ENCODE data around the gene CACNA1F.

Gene CACNA1F

DNA sequence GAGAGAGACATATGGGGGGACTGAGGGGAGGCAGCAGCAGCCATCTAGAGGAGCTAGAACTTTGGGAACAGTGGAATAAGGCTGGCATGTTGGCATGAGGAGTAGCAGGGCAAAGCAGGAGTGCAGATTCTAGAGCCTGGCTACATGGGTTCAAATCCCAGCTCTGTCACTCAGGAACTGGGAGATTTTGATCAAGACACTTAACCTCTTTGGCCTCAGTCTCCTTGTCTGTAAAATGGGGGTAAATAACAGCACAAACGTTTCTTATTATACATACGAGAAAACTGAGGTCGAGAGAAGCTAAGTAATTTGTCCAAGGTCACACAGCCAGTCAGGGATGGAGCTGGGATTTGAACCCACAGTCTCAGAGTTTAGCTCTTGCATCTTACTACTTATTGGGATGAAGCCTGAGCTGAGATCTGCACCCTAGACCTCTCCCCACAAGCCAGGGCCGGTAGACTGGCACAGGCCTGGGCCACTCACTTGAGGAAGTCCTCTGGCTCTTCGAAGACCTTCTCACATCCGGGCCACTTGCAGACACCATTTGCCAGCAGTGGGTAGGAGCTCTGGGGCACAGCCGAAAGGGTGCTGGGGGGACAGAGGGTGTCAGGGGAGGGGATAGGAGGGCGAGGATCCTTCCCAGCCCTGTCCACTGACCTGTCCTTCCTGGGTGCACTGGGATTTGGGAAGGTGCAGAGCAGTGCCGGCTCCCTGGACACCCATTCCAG lies 23.3 kb upstream of the CACNA1F start:
- no peaks in the 10 kb centered on the region for H3K9me3 ChIP-seq (ENCODE audit: low read length)
- no peaks in the 10 kb centered on the region for H3K4me1 ChIP-seq (ENCODE audit: insufficient read depth, low read length)
- H3K27me3 ChIP-seq (ENCODE audit: control insufficient read depth in 1 of 2, insufficient read depth in 2 of 2, low read length in 2 of 2): peaks cover 0 to 7% of the 10 kb centered on the region in 2 donors
- no peaks in the 10 kb centered on the region for H3K36me3 ChIP-seq (ENCODE audit: insufficient read depth, low read length)
- H3K4me3 ChIP-seq (ENCODE audit: low read depth in 1 of 2, low read length in 2 of 2): no peak overlapping the region
- no peak overlapping the region for H3K9ac ChIP-seq (ENCODE audit: low read length)
- H3K27ac ChIP-seq (ENCODE audit: low read depth, low read length): no peak overlapping the region

DNA sequence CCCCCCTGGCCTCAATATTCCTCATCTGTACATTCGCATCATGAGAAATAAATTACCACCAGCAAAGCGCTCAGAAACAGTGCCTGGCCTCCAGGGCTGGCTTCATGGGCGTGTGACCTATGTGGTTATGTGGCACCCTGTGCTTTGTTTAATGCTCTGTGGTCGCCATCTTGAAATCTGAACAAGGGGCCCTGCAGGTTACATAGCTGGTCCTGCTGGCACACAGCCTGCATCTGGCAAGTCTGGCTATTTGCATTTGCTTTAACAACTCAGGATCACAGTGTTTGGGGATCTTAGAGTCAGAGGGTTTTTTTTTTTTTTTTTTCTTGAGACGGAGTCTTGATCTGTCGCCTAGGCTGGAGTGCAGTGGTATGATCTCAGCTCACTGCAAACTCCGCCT lies 21.5 kb upstream of the CACNA1F start:
- Histone ChIP-seq H3K4me3 (ENCODE audit: low read depth in 1 of 2, low read length in 2 of 2) (no peak overlapping the region), H3K27me3 (ENCODE audit: control insufficient read depth in 1 of 2, insufficient read depth in 2 of 2, low read length in 2 of 2) (peaks cover 0 to 7% of the 10 kb centered on the region in 2 donors), H3K36me3 (ENCODE audit: insufficient read depth, low read length) (no peaks in the 10 kb centered on the region), H3K9ac (ENCODE audit: low read length) (no peak overlapping the region), H3K4me1 (ENCODE audit: insufficient read depth, low read length) (no peaks in the 10 kb centered on the region), H3K27ac (ENCODE audit: low read depth, low read length) (no peak overlapping the region), H3K9me3 (ENCODE audit: low read length) (no peaks in the 10 kb centered on the region)

DNA sequence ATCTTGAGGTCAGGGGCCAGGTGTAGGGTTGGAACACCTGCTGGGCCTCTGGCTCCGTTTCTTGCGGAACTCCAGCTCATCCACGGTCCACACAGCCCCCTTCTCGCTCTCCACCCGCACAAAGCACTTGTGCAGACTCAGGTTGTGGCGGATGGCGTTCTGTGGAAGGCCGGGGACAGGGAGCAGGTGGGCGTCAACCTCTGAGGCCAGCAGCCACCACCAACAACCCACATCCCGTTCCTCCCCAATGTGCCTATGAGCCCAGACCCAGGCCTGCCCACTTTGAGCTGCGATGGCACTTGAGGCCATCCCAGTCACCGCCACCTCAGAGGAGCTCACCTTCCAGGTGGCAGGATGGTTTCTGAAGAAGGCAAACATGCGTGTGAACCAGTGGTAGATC lies 18.2 kb upstream of the CACNA1F start:
- Histone ChIP-seq H3K4me3 (ENCODE audit: low read depth in 1 of 2, low read length in 2 of 2) (no peak overlapping the region), H3K9ac (ENCODE audit: low read length) (no peak overlapping the region), H3K27ac (ENCODE audit: low read depth, low read length) (no peak overlapping the region), H3K36me3 (ENCODE audit: insufficient read depth, low read length) (peaks cover 6% of the 10 kb centered on the region), H3K27me3 (ENCODE audit: control insufficient read depth in 1 of 2, insufficient read depth in 2 of 2, low read length in 2 of 2) (no peaks in the 10 kb centered on the region), H3K9me3 (ENCODE audit: low read length) (no peaks in the 10 kb centered on the region), H3K4me1 (ENCODE audit: insufficient read depth, low read length) (no peaks in the 10 kb centered on the region)

DNA sequence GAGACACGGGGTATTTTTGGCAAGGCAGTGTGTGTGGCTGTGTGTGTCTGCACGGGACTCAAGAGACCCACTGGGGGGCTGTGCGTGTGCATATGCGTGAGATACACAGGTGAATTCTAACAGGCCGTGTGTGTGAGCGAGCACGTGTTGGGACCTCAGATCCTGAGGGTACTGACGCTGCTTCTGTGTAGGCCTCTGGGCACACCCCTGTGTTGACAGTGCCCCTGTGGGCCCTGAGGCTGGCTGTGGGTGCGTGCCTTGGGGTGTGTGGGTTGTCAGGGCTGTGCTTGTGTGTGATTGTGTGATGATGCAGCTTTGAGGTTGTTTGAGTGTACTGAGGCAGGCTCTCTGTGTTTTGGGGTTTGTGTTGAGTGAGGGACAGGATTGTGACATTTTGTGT lies 17.4 kb upstream of the CACNA1F start:
- H3K36me3 ChIP-seq (ENCODE audit: insufficient read depth, low read length): peaks cover 10% of the 10 kb centered on the region

DNA sequence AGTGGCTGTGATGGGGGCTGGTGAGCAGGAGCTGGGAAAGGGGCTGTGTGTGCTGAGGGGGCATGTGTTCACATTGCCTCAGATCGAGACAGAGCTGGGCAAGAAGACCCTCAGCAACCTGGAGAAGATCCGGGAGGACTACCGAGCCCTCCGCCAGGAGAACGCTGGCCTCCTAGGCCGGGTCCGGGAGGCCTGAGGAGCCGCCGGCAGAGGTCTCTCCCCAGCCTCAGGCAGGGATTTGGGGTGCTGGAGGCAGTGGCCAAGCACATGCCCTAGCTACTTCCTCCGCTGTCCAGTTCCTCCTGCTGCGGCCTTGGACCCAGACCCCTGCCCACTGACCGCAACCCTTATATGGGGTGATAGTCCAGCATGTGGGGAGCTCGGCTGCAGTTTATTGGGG lies 16.9 kb upstream of the CACNA1F start:
- Histone ChIP-seq H3K4me3 (ENCODE audit: low read depth in 1 of 2, low read length in 2 of 2) (no peak overlapping the region), H3K27ac (ENCODE audit: low read depth, low read length) (no peak overlapping the region), H3K9me3 (ENCODE audit: low read length) (no peaks in the 10 kb centered on the region), H3K9ac (ENCODE audit: low read length) (no peak overlapping the region), H3K36me3 (ENCODE audit: insufficient read depth, low read length) (peaks cover 10% of the 10 kb centered on the region), H3K4me1 (ENCODE audit: insufficient read depth, low read length) (no peaks in the 10 kb centered on the region), H3K27me3 (ENCODE audit: control insufficient read depth in 1 of 2, insufficient read depth in 2 of 2, low read length in 2 of 2) (no peaks in the 10 kb centered on the region)

More for the DNA sequence above, 17.4 kb upstream of the CACNA1F start:
- H3K4me1 ChIP-seq (ENCODE audit: insufficient read depth, low read length): no peaks in the 10 kb centered on the region
- H3K27me3 ChIP-seq (ENCODE audit: control insufficient read depth in 1 of 2, insufficient read depth in 2 of 2, low read length in 2 of 2): no peaks in the 10 kb centered on the region
- H3K27ac ChIP-seq (ENCODE audit: low read depth, low read length): no peak overlapping the region
- H3K9ac ChIP-seq (ENCODE audit: low read length): no peak overlapping the region
- H3K4me3 ChIP-seq (ENCODE audit: low read depth in 1 of 2, low read length in 2 of 2): no peak overlapping the region
- H3K9me3 ChIP-seq (ENCODE audit: low read length): no peaks in the 10 kb centered on the region

DNA sequence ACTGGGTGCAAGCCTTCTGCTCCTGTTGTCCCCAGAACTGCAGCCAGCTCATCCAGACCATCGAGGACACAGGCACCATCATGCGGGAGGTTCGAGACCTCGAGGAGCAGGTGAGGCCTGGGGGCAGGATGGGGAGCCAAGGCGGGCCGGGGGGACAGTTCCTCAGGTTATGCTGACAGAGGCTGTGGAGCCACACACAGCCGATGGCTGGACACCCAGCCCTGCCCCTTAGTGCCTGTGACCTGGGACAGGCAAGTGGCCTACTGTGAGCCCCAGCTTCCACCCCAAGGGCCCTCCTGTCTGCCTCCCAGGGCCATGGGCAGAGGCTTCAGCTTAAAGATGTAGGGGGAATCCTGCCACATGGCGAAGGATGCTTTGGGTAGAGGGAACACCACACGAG lies 16.5 kb upstream of the CACNA1F start:
- Histone ChIP-seq H3K9ac (ENCODE audit: low read length) (no peak overlapping the region), H3K4me1 (ENCODE audit: insufficient read depth, low read length) (no peaks in the 10 kb centered on the region), H3K9me3 (ENCODE audit: low read length) (no peaks in the 10 kb centered on the region), H3K27me3 (ENCODE audit: control insufficient read depth in 1 of 2, insufficient read depth in 2 of 2, low read length in 2 of 2) (no peaks in the 10 kb centered on the region), H3K36me3 (ENCODE audit: insufficient read depth, low read length) (peaks cover 10% of the 10 kb centered on the region), H3K4me3 (ENCODE audit: low read depth in 1 of 2, low read length in 2 of 2) (no peak overlapping the region), H3K27ac (ENCODE audit: low read depth, low read length) (no peak overlapping the region)

DNA sequence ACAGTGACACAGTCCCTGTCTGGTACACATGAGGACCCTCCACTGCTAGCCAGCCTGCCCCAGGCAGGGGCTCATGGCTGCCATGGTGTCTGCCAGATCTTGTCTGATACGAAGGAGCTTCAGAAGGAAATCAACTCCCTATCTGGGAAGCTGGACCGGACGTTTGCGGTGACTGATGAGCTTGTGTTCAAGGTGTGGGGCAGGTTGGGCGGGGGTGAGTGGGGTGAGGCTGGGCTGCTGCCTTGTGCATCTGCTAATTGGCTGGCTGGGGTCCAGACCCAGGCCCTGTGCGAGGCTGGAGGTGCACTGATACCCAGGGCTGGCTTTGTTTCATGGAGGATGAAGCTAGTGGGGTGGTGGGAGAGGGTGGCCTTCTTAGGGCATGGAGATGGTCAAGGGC lies 15.9 kb upstream of the CACNA1F start:
- no peak overlapping the region for H3K27ac ChIP-seq (ENCODE audit: low read depth, low read length)
- no peaks in the 10 kb centered on the region for H3K4me1 ChIP-seq (ENCODE audit: insufficient read depth, low read length)
- no peaks in the 10 kb centered on the region for H3K9me3 ChIP-seq (ENCODE audit: low read length)
- peaks cover 10% of the 10 kb centered on the region for H3K36me3 ChIP-seq (ENCODE audit: insufficient read depth, low read length)
- no peak overlapping the region for H3K9ac ChIP-seq (ENCODE audit: low read length)
- H3K27me3 ChIP-seq (ENCODE audit: control insufficient read depth in 1 of 2, insufficient read depth in 2 of 2, low read length in 2 of 2): no peaks in the 10 kb centered on the region
- H3K4me3 ChIP-seq (ENCODE audit: low read depth in 1 of 2, low read length in 2 of 2): no peak overlapping the region

DNA sequence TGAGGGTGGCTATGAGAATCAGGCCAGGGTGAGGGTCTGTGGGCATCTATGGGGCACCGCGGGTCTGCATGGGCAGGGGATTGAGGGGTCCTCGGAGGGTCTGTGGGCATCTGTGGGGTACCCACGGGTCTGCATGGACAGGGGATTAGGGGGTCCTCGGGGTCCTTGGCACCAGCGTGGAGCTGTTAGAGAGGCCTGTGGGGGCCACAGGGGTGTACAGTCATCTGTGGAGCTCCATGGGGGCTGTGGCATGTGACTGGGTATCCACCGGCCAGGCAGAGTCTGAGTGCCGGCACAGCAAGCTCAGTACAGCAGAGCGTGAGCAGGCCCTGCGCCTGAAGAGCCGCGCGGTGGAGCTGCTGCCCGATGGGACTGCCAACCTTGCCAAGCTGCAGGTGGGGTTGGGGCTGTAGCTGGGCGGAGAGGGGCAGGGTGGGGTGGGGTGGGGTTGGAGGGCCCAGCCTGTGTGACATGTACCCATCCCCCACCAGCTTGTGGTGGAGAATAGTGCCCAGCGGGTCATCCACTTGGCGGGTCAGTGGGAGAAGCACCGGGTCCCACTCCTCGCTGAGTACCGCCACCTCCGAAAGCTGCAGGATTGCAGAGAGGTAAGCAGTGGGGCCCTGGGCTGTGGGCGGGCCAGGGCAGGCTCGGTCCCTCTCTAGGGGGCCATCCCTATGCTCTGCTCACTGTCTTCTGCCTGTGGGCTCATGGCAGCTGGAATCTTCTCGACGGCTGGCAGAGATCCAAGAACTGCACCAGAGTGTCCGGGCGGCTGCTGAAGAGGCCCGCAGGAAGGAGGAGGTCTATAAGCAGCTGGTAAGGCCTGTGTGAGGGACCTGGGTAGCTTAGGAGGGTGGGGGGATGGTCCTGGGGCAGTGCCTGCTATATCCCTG lies 15.0 kb upstream of the CACNA1F start:
- no peaks in the 10 kb centered on the region for H3K9me3 ChIP-seq (ENCODE audit: low read length)
- H3K4me1 ChIP-seq (ENCODE audit: insufficient read depth, low read length): no peaks in the 10 kb centered on the region
- no peak overlapping the region for H3K9ac ChIP-seq (ENCODE audit: low read length)
- H3K27me3 ChIP-seq (ENCODE audit: control insufficient read depth in 1 of 2, insufficient read depth in 2 of 2, low read length in 2 of 2): no peaks in the 10 kb centered on the region
- no peak overlapping the region for H3K27ac ChIP-seq (ENCODE audit: low read depth, low read length)
- H3K36me3 ChIP-seq (ENCODE audit: insufficient read depth, low read length): peaks cover 17% of the 10 kb centered on the region
- H3K4me3 ChIP-seq (ENCODE audit: low read depth in 1 of 2, low read length in 2 of 2): no peak overlapping the region

DNA sequence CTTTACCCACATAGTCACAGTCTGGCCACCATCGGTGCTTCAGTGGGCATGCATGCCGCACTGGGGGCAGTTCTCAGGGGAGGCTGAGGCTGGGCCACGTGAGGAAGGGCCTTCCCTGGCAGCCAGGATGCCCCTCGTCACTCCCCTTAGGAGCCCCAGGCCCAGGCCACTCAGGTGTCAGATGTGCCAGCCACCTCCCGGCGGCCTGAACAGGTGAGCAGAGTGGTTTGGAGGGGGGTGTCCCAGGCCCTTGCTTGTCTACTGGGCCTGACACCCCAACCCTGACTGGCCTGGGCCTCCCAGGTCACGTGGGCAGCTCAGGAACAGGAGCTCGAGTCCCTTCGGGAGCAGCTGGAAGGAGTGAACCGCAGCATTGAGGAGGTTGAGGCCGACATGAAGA lies 14.2 kb upstream of the CACNA1F start:
- no peak overlapping the region for H3K9ac ChIP-seq (ENCODE audit: low read length)
- H3K4me1 ChIP-seq (ENCODE audit: insufficient read depth, low read length): no peaks in the 10 kb centered on the region
- no peaks in the 10 kb centered on the region for H3K9me3 ChIP-seq (ENCODE audit: low read length)
- H3K36me3 ChIP-seq (ENCODE audit: insufficient read depth, low read length): peaks cover 22% of the 10 kb centered on the region
- no peaks in the 10 kb centered on the region for H3K27me3 ChIP-seq (ENCODE audit: control insufficient read depth in 1 of 2, insufficient read depth in 2 of 2, low read length in 2 of 2)
- H3K27ac ChIP-seq (ENCODE audit: low read depth, low read length): no peak overlapping the region
- H3K4me3 ChIP-seq (ENCODE audit: low read depth in 1 of 2, low read length in 2 of 2): no peak overlapping the region

DNA sequence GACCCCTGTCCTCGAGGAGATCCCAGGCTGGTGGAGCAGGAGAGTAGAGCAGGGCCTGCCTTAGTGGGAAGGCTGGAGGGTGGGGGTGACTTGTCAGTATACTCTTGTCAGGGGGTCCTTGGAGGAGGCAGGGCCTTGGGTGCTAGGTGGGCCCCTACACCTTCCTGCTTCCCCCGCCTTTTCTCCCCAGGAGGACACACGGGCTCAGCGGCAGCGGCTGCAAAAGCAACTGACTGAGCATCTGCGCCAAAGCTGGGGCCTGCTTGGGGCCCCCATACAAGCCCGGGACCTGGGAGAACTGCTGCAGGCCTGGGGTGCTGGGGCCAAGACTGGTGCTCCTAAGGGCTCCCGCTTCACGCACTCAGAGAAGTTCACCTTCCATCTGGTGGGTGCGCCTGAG lies 13.4 kb upstream of the CACNA1F start:
- Histone ChIP-seq H3K36me3 (ENCODE audit: insufficient read depth, low read length) (peaks cover 22% of the 10 kb centered on the region), H3K27me3 (ENCODE audit: control insufficient read depth in 1 of 2, insufficient read depth in 2 of 2, low read length in 2 of 2) (no peaks in the 10 kb centered on the region), H3K9ac (ENCODE audit: low read length) (no peak overlapping the region), H3K9me3 (ENCODE audit: low read length) (no peaks in the 10 kb centered on the region), H3K4me1 (ENCODE audit: insufficient read depth, low read length) (no peaks in the 10 kb centered on the region), H3K4me3 (ENCODE audit: low read depth in 1 of 2, low read length in 2 of 2) (no peak overlapping the region), H3K27ac (ENCODE audit: low read depth, low read length) (no peak overlapping the region)

DNA sequence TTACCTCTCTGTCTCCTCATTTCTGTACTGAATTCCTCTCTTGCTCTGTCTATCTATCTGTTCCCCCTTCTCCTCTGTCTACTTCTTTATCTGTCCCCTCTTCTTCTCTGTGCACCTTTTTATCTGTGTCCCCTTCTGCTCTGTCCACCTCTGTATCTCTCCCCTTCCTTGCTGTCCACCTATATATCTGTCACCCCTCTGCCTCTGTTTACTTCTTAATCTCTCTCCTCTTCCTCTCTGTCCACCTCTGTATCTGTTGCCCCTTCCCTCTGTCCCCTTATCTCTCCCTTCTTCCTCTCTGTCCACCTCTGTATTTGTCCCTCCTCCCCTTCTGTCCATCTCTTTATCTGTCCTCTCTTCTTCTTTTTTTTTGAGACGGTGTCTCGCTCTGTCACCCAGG lies 11.1 kb upstream of the CACNA1F start:
- no peak overlapping the region for H3K9ac ChIP-seq (ENCODE audit: low read length)
- peaks cover 22% of the 10 kb centered on the region for H3K36me3 ChIP-seq (ENCODE audit: insufficient read depth, low read length)
- no peaks in the 10 kb centered on the region for H3K27me3 ChIP-seq (ENCODE audit: control insufficient read depth in 1 of 2, insufficient read depth in 2 of 2, low read length in 2 of 2)
- no peaks in the 10 kb centered on the region for H3K4me1 ChIP-seq (ENCODE audit: insufficient read depth, low read length)
- no peak overlapping the region for H3K4me3 ChIP-seq (ENCODE audit: low read depth in 1 of 2, low read length in 2 of 2)
- no peak overlapping the region for H3K27ac ChIP-seq (ENCODE audit: low read depth, low read length)
- H3K9me3 ChIP-seq (ENCODE audit: low read length): no peaks in the 10 kb centered on the region

Data from muscle layer of colon (tissue), 2 donors.